Stimulated activated memory B cell treated with anti-CD40 and anti-IgM and Interleukin-4, amounts not matched to agents 10 μg/mL and 1 μg/mL and 100 μg/mL, for 72 hours (primary cell): Measurements from ENCODE around the gene HAGHL.
"Not testable (repeated sequence)": the region's sequence is repeated elsewhere in the genome, so short reads cannot be mapped to it uniquely, and the experiment has no call there.

ENCODE experiments used
- ATAC-seq: fragments of 150-1000 bp; cut with Tn5 transposase; 2 replicates; pipeline ENCODE4 v1.10.0; 2021
- H3K27ac Mint-ChIP-seq: one replicate; pipeline ENCODE4 v1.8.0; 2022; ENCODE audit warnings: mild to moderate bottlenecking, mixed read lengths
- H3K27me3 Mint-ChIP-seq: one replicate; pipeline ENCODE4 v1.8.0; 2022; ENCODE audit warnings: mixed read lengths
- H3K36me3 Mint-ChIP-seq: one replicate; pipeline ENCODE4 v1.8.0; 2022; ENCODE audit warnings: mixed read lengths
- H3K4me1 Mint-ChIP-seq: one replicate; pipeline ENCODE4 v1.8.0; 2022; ENCODE audit warnings: mixed read lengths
- H3K4me3 Mint-ChIP-seq: one replicate; pipeline ENCODE4 v1.8.0; 2022; ENCODE audit warnings: mild to moderate bottlenecking, moderate library complexity, mixed read lengths
- H3K9me3 Mint-ChIP-seq: one replicate; pipeline ENCODE4 v1.8.0; 2022; ENCODE audit warnings: mixed read lengths

HAGHL gene

GRCh38 chr16:741986-742629 is 15.2 kb downstream of the HAGHL start:
- no peak for ATAC-seq
- Mint-ChIP-seq H3K9me3 (no peaks in the 10 kb centered on the region), H3K4me3 (peak overlapping the region; percentile 75), H3K27me3 (no peaks in the 10 kb centered on the region), H3K4me1 (peaks cover 28% of the 10 kb centered on the region), H3K27ac (peak overlapping the region; percentile 88), H3K36me3 (no peaks in the 10 kb centered on the region)

GRCh38 chr16:742894-743293 is 16.0 kb downstream of the HAGHL start:
- not testable (repeated sequence) for ATAC-seq, H3K36me3 Mint-ChIP-seq, H3K9me3 Mint-ChIP-seq, H3K27me3 Mint-ChIP-seq, H3K27ac Mint-ChIP-seq, H3K4me3 Mint-ChIP-seq
- H3K4me1 Mint-ChIP-seq = peaks cover 20% of the 10 kb centered on the region

DNA sequence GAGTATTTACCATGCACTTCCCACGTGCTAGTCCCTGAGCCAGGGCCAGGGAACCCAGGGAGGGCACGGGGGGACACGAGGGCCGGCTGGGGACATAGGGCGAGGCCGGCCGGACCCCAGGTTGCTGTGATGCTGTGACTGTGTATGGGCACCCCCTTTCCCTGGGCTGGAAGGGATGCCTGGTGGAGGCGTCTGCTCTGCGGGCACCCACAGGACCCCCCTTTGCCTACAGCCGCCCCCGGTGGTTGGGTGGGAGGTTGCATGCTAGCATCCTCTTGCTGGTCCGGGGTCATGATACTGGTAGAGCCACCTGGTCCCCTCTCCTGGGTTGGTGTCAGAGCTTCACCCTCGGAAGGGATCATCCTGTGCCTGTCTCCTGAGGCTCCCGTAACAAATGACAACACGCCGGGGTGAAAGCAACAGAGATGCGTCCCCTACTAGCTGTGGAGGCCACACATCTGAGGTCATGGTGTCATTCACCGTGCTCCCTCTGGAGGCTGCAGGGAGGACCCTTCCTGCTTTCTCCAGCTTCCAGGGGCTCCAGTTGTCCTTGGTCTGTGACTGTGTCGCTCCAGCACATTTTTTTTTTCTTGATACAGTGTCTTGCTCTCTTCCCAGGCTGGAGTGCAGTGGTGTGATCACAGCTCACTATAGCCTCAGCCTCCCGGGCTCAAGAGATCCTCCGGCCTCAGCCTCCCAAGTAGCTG is 17.0 kb downstream of the HAGHL start:
- no peaks in the 10 kb centered on the region for H3K9me3 Mint-ChIP-seq
- H3K4me3 Mint-ChIP-seq = no peak overlapping the region
- H3K4me1 Mint-ChIP-seq = peaks cover 13% of the 10 kb centered on the region
- no peaks in the 10 kb centered on the region for H3K27me3 Mint-ChIP-seq
- H3K27ac Mint-ChIP-seq = no peak overlapping the region
- no peaks in the 10 kb centered on the region for H3K36me3 Mint-ChIP-seq
- ATAC-seq = no peak

GRCh38 chr16:745739-746138 is 18.8 kb downstream of the HAGHL start:
- H3K4me3 Mint-ChIP-seq = no peak overlapping the region

GRCh38 chr16:746637-747036 is 19.7 kb downstream of the HAGHL start:
- no peaks in the 10 kb centered on the region for H3K36me3 Mint-ChIP-seq
- no peak overlapping the region for H3K4me3 Mint-ChIP-seq
- no peak for ATAC-seq
- no peak overlapping the region for H3K27ac Mint-ChIP-seq
- no peaks in the 10 kb centered on the region for H3K4me1 Mint-ChIP-seq
- no peaks in the 10 kb centered on the region for H3K27me3 Mint-ChIP-seq
- no peaks in the 10 kb centered on the region for H3K9me3 Mint-ChIP-seq

More at GRCh38 chr16:745739-746138, 18.8 kb downstream of the HAGHL start:
- no peaks in the 10 kb centered on the region for H3K9me3 Mint-ChIP-seq
- H3K36me3 Mint-ChIP-seq = no peaks in the 10 kb centered on the region
- no peaks in the 10 kb centered on the region for H3K27me3 Mint-ChIP-seq
- H3K27ac Mint-ChIP-seq = no peak overlapping the region
- no peaks in the 10 kb centered on the region for H3K4me1 Mint-ChIP-seq
- ATAC-seq = no peak

DNA sequence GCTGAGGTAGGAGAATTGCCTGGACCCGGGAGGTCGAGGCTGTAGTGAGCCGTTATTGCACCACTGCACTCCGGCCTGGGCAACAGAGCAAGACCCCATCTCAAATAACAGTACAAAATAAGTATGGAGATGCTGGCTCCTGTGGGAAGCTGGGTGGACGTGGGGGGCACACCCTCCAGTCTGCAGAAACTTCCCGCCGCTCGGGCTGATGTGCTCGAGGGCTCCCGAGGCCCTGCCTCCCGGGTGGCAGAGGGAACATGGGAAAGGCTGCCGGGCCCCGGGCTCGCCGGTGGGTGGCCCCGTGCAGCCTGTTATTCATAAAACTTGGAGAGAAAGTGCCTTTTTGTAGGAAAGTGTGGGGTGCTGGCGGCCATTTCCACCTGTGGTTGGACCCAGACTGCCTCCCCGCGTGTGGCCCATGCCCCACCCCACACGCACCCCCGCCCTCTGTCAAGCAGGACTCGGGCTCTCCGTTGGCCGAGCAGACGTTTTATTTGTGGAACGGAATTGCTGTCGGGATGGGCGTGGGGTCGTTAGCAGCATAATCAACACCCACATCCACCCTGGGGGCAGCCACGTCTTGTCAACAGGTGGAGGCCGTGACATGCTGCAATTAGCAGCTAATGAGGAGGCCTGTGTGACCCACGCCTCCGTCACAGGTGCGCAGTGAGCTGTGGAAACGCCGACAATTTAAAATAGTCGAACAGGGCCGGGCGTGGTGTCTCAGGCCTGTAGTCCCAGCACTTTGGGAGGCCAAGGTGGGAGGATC is 21.3 kb downstream of the HAGHL start:
- H3K4me1 Mint-ChIP-seq = no peaks in the 10 kb centered on the region
- H3K27me3 Mint-ChIP-seq = no peaks in the 10 kb centered on the region
- H3K27ac Mint-ChIP-seq = no peak overlapping the region
- H3K9me3 Mint-ChIP-seq = no peaks in the 10 kb centered on the region
- H3K36me3 Mint-ChIP-seq = no peaks in the 10 kb centered on the region
- no peak overlapping the region for H3K4me3 Mint-ChIP-seq
- ATAC-seq = no peak

DNA sequence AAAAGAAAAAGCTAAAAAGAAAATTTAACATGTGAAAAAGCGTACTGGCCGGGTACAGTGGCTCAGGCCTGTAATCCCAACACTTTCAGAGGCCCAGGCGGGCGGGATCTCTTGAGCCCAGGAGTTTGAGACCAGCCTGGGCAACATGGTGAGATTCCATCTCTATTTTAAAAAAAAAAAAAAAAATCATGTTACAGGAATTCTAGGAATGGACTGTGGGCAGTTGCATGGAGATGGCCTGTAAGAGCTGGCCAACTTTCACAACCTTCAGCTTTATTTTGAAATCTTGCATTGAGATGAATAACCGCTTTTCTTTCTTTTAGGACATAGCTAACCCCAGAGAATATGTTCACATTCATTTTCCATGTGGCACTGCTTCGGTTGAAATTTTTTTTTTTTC is 22.1 kb downstream of the HAGHL start:
- Mint-ChIP-seq H3K4me3 (no peak overlapping the region), H3K27me3 (no peaks in the 10 kb centered on the region), H3K9me3 (no peaks in the 10 kb centered on the region), H3K27ac (no peak overlapping the region), H3K36me3 (no peaks in the 10 kb centered on the region), H3K4me1 (no peaks in the 10 kb centered on the region)
- no peak for ATAC-seq

DNA sequence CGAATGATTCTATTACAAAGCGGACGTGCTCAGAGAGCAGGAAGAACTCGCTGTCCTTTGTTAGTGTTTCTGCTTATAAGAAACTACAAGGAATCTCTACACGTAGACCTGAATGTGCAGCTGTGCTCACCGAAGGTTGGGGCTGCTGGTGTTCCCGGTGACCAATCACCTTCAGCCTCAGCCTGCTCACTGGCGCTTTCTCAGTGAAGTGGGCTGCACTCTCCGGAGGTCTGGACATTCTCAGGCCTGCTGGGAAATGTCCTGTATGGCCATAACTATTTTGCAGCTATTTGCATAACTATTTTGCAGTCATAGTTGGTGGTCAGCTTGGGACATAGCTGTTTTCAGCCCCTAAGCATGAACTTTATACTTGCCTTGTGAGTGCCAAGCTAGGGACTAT is 23.6 kb downstream of the HAGHL start:
- H3K36me3 Mint-ChIP-seq = no peaks in the 10 kb centered on the region
- no peaks in the 10 kb centered on the region for H3K9me3 Mint-ChIP-seq

GRCh38 chr16:751152-752006 is 24.5 kb downstream of the HAGHL start:
- Mint-ChIP-seq H3K27me3 (no peaks in the 10 kb centered on the region), H3K27ac (no peak overlapping the region)

More for the DNA sequence above, 23.6 kb downstream of the HAGHL start:
- peaks cover 5% of the 10 kb centered on the region for H3K4me1 Mint-ChIP-seq
- ATAC-seq = no peak
- H3K27me3 Mint-ChIP-seq = no peaks in the 10 kb centered on the region
- no peak overlapping the region for H3K4me3 Mint-ChIP-seq
- no peak overlapping the region for H3K27ac Mint-ChIP-seq

DNA sequence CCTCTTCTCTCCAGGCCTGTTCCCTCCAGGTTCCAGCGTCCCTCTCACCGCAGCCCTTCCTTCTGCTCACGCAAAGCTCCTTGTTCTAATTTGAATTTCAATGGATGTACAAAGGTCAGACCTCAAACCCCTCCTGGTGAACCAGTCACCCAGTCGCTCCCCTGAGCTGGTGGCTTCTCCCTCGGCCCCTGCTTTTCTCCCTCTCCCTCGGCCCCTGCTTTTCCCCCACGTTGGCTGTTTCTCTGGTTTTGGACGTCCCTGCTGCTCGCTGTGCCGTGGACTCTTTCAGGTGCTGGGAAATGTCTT is 25.1 kb downstream of the HAGHL start:
- H3K9me3 Mint-ChIP-seq = no peaks in the 10 kb centered on the region
- no peaks in the 10 kb centered on the region for H3K27me3 Mint-ChIP-seq
- H3K36me3 Mint-ChIP-seq = no peaks in the 10 kb centered on the region
- H3K27ac Mint-ChIP-seq = no peak overlapping the region
- no peak for ATAC-seq
- H3K4me1 Mint-ChIP-seq = peaks cover 5% of the 10 kb centered on the region
- no peak overlapping the region for H3K4me3 Mint-ChIP-seq

More at GRCh38 chr16:751152-752006, 24.5 kb downstream of the HAGHL start:
- Mint-ChIP-seq H3K36me3 (no peaks in the 10 kb centered on the region), H3K4me1 (peaks cover 5% of the 10 kb centered on the region), H3K4me3 (no peak overlapping the region), H3K9me3 (no peaks in the 10 kb centered on the region)
- peak; percentile 16 for ATAC-seq

- not testable (repeated sequence) for ATAC-seq, H3K9me3 Mint-ChIP-seq, H3K36me3 Mint-ChIP-seq, H3K27ac Mint-ChIP-seq, H3K4me3 Mint-ChIP-seq, H3K4me1 Mint-ChIP-seq
- peaks cover 11% of the 10 kb centered on the region for H3K27me3 Mint-ChIP-seq
Measured at GRCh38 chr16:754121-754607, 27.3 kb downstream of the HAGHL start.

DNA sequence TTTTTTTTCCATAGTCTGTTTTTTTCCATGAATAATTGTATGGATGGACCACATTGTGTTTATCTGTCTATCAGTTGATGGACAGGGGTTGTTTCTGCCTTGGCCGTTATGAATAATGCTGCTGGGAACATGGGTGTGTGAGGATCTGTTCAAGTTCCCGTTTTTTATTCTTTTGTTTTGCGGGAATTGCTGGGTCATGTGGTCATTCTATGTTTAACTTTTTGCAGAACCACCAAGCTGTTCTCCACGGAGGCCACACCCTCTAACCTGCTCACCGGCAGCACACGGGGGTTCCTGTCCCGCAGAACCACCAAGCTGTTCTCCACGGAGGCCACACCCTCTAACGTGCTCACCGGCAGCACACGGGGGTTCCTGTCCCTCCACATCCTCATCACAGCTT is 27.8 kb downstream of the HAGHL start:
- Mint-ChIP-seq H3K27ac (no peak overlapping the region), H3K27me3 (peaks cover 11% of the 10 kb centered on the region), H3K9me3 (peaks cover 2% of the 10 kb centered on the region), H3K36me3 (no peaks in the 10 kb centered on the region), H3K4me3 (no peak overlapping the region), H3K4me1 (peaks cover 5% of the 10 kb centered on the region)
- no peak for ATAC-seq

DNA sequence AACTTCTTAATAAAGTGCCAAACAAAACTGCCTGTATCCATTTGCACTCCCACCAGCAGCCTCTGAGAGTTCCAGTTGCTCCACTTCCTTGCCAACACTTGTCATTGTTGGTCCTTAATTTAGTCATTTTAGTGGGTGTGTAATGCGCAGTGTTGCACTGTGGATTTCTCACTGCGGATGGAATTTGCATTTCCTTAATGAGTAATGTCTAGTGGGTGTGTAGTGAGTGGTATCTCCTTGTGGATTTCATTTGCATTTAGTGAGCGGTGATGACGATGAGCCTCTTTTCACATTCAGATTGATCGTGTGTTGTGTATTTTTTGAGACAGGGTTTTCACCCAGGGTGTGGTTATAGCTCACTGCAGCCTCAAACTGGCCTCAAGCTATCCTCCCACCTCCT is 29.5 kb downstream of the HAGHL start:
- Mint-ChIP-seq H3K4me3 (no peak overlapping the region), H3K27ac (no peak overlapping the region), H3K27me3 (peaks cover 20% of the 10 kb centered on the region)

GRCh38 chr16:759110-759910 is 32.4 kb downstream of the HAGHL start:
- Mint-ChIP-seq H3K4me3 (no peak overlapping the region), H3K4me1 (peaks cover 5% of the 10 kb centered on the region), H3K9me3 (peaks cover 2% of the 10 kb centered on the region), H3K27ac (no peak overlapping the region), H3K36me3 (no peaks in the 10 kb centered on the region), H3K27me3 (peaks cover 49% of the 10 kb centered on the region)
- no peak for ATAC-seq

More for the DNA sequence above, 29.5 kb downstream of the HAGHL start:
- peaks cover 5% of the 10 kb centered on the region for H3K4me1 Mint-ChIP-seq
- H3K9me3 Mint-ChIP-seq = peaks cover 2% of the 10 kb centered on the region
- no peak for ATAC-seq
- no peaks in the 10 kb centered on the region for H3K36me3 Mint-ChIP-seq
